ENCODE measurements around the gene KSR2. TPM values are rescaled to one million over a fixed set of nuclear protein-coding genes. Genes with fewer than 3 reads are reported as not detected.

KSR2 gene
- total RNA-seq, 1 donor from 2014 or later = 0.69 TPM

DNA sequence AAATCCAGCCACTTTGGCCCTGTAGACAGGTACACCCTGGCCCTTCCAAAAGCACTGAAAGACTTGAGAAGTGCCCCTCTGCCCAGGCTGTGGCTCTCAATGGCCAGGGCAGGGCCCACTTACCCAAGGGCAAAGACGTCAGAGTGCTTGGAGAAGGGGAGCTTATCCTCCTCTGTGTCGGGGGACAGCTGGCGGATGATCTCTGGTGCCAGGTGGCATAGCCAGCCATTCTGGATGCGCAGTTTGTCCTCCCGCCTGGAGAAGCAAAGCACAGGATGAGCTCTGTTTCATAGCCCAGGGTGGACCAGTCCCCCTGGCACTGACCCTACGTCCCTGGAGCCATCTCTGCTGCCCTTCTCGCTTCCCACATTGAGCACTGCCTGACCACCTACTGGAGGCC, 492.4 kb downstream of the KSR2 start:
- Mint-ChIP-seq H3K27ac (no peak overlapping the region), H3K27me3 (ENCODE audit: low read depth) (peaks cover 61% of the 10 kb centered on the region)

GRCh38 chr12:117473856-117474255, 494.9 kb downstream of the KSR2 start:
- no peak for DNase-seq (ENCODE audit: low spot score in 2 of 2, unreplicated experiment in 2 of 2)
- Mint-ChIP-seq H3K27ac (no peak overlapping the region), H3K4me1 (no peaks in the 10 kb centered on the region), H3K36me3 (no peaks in the 10 kb centered on the region), H3K4me3 (no peak overlapping the region), H3K27me3 (ENCODE audit: low read depth) (peaks cover 44% of the 10 kb centered on the region), H3K9me3 (peaks cover 7% of the 10 kb centered on the region)
- TF ChIP-seq CTCF (IDR thresholded peaks at IDR 0.05; ENCODE audit: unreplicated experiment) = no peak

More for the DNA sequence above, 492.4 kb downstream of the KSR2 start:
- DNase-seq (ENCODE audit: low spot score in 2 of 2, unreplicated experiment in 2 of 2) = no peak
- no peak overlapping the region for H3K4me3 Mint-ChIP-seq
- TF ChIP-seq CTCF (IDR thresholded peaks at IDR 0.05; ENCODE audit: unreplicated experiment) = no peak
- no peaks in the 10 kb centered on the region for H3K36me3 Mint-ChIP-seq
- no peaks in the 10 kb centered on the region for H3K4me1 Mint-ChIP-seq
- H3K9me3 Mint-ChIP-seq = peaks cover 4% of the 10 kb centered on the region

DNA sequence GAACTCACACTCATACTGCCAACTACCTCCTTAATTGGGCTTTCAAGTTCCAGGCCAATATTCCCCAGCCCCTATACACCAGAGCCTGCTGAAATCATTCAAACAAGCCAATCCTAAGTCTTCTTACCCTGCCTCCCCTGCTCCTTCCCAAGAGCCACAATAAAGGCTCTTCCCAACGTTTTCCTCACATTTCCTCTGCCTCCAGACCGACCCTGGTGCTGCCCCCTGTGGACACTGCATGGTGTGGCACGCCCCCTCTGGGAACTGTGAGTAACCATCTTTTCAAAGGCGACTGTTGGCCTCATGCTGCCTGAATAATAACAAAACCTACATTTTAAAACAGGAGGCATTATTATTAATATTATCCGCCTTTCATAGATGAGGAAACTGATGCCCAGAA, 495.8 kb downstream of the KSR2 start:
- H3K9me3 Mint-ChIP-seq = peaks cover 7% of the 10 kb centered on the region
- no peaks in the 10 kb centered on the region for H3K36me3 Mint-ChIP-seq
- H3K27ac Mint-ChIP-seq = no peak overlapping the region
- H3K4me3 Mint-ChIP-seq = no peak overlapping the region
- TF ChIP-seq CTCF (IDR thresholded peaks at IDR 0.05; ENCODE audit: unreplicated experiment) = peak; percentile 58
- H3K27me3 Mint-ChIP-seq (ENCODE audit: low read depth) = peaks cover 42% of the 10 kb centered on the region
- no peak for DNase-seq (ENCODE audit: low spot score in 2 of 2, unreplicated experiment in 2 of 2)
- no peaks in the 10 kb centered on the region for H3K4me1 Mint-ChIP-seq

DNA sequence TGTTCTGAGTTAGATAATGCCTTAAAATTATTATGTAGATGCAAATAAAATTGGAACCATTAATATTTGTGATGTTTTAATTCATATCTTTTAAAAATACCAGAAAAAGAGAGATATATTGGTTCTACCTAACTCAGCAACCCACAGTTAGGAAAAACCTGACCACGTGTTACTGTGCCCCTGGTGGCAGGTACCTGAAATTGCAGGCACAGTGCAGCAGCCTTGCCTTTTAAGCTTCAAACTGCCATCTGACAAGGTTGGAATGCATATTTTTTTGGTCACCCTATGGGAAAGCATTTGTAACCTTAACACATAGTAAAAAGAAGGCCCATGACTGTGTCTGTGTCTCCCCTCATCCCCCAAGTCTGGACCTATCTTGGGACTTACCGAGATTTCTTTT, 498.0 kb downstream of the KSR2 start:
- TF ChIP-seq CTCF (IDR thresholded peaks at IDR 0.05; ENCODE audit: unreplicated experiment) = peak; percentile 61
- H3K36me3 Mint-ChIP-seq = no peaks in the 10 kb centered on the region
- peaks cover 30% of the 10 kb centered on the region for H3K27me3 Mint-ChIP-seq (ENCODE audit: low read depth)
- no peak overlapping the region for H3K27ac Mint-ChIP-seq
- H3K4me1 Mint-ChIP-seq = no peaks in the 10 kb centered on the region
- H3K9me3 Mint-ChIP-seq = peaks cover 4% of the 10 kb centered on the region
- DNase-seq (ENCODE audit: low spot score in 2 of 2, unreplicated experiment in 2 of 2) = no peak
- no peak overlapping the region for H3K4me3 Mint-ChIP-seq

DNA sequence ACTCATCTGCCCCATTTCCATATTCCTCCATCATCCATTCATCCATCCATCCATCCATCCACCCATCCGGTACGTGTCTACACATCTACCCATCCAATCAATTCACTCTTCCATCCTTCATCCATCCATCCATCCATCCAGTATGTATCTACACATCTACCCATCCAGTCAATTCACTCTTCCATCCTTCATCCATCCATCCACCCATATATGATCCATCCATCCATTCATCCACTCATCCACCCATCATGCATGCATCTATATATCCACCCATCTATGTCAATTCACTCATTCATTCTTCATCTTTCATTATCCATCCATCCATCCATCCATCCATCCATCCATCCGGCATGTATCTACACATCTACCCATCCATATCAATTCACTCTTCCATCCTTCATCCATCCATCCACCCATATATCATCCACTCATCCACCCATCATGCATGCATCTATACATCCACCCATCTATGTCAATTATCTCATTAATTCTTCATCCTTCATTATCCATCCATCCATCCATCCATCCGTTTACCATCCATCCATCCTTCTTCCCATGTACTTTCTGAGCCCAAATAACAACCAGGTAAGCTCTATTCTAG, 498.8 kb downstream of the KSR2 start:
- H3K27ac Mint-ChIP-seq = no peak overlapping the region
- no peaks in the 10 kb centered on the region for H3K4me1 Mint-ChIP-seq
- H3K9me3 Mint-ChIP-seq = peaks cover 4% of the 10 kb centered on the region
- TF ChIP-seq CTCF (IDR thresholded peaks at IDR 0.05; ENCODE audit: unreplicated experiment) = no peak
- H3K27me3 Mint-ChIP-seq (ENCODE audit: low read depth) = peaks cover 23% of the 10 kb centered on the region
- H3K4me3 Mint-ChIP-seq = no peak overlapping the region
- no peak for DNase-seq (ENCODE audit: low spot score in 2 of 2, unreplicated experiment in 2 of 2)
- H3K36me3 Mint-ChIP-seq = no peaks in the 10 kb centered on the region

DNA sequence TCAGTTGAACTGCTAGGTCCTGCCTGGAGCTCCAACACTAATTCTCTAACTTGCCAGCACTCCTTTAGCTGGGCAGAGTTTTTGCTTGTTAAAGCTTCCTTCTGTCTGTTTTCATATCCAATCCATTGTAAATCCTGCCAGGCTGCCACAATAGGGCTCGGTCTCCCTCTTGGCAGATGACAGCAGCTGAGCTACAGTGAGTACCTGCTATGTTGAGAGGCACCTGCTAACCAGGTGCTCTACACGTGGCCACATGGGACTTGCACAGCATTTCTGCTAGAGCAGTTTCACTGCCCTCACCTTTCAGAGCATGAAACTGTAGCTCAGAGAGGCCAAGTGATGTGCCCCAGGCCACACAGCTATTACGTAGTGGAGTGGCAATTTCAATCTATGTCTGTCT, 500.8 kb downstream of the KSR2 start:
- H3K4me3 Mint-ChIP-seq = no peak overlapping the region
- no peak for TF ChIP-seq CTCF (IDR thresholded peaks at IDR 0.05; ENCODE audit: unreplicated experiment)
- no peaks in the 10 kb centered on the region for H3K36me3 Mint-ChIP-seq
- no peak for DNase-seq (ENCODE audit: low spot score in 2 of 2, unreplicated experiment in 2 of 2)
- H3K27me3 Mint-ChIP-seq (ENCODE audit: low read depth) = peaks cover 22% of the 10 kb centered on the region
- H3K9me3 Mint-ChIP-seq = peaks cover 4% of the 10 kb centered on the region
- H3K27ac Mint-ChIP-seq = no peak overlapping the region
- no peaks in the 10 kb centered on the region for H3K4me1 Mint-ChIP-seq
